ENCODE data around the gene ETNK1. TPM values are rescaled to one million over a fixed set of nuclear protein-coding genes. Genes with fewer than 3 reads are reported as not detected.
"Not testable (repeated sequence)": the region's sequence is repeated elsewhere in the genome, so short reads cannot be mapped to it uniquely, and the experiment has no call there.

The ETNK1 gene
- total and polyA plus RNA-seq, 7 donors: 18.6 to 49.5 (median 28.8) TPM

GRCh38 chr12:22598763-22599161 is 26.2 kb upstream of the ETNK1 start:
- 32 to 81% methylated on average over 4 of the region's 4 CpGs for WGBS, 2 donors
- Histone ChIP-seq H3K27me3 (no peaks in the 10 kb centered on the region), H3K9me3 (no peaks in the 10 kb centered on the region), H3K27ac (no peak overlapping the region), H3K4me1 (no peaks in the 10 kb centered on the region), H3K4me3 (no peak overlapping the region), H3K36me3 (no peaks in the 10 kb centered on the region)
- TF ChIP-seq POLR2A (IDR thresholded peaks at IDR 0.05) (no peak), CTCF (IDR thresholded peaks at IDR 0.05) (no peak), EP300 (IDR thresholded peaks at IDR 0.05) (no peak), POLR2AphosphoS5 (IDR thresholded peaks at IDR 0.05) (no peak)
- no peak for DNase-seq
- intact Hi-C loops (cut with DNase I): no loop called here

DNA sequence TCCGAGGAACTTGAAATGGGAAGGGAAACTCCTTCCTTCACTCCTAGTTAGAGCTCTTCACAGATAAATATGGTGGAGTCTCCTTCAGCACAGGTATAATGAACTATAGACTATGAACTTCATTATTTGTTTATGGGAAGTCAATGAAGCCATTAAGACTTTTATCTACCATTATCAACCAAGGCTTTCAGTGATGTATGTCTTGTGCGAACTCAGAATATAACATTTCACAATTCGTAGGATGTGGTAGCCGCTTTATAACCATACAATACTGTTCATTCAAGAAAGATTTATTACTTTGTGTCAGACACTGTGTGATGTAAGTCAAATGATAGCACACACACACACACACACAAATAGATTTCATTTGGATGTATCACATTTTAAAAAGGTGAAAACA is 24.8 kb upstream of the ETNK1 start:
- Histone ChIP-seq H3K36me3 (no peaks in the 10 kb centered on the region), H3K4me1 (no peaks in the 10 kb centered on the region), H3K27ac (no peak overlapping the region), H3K4me3 (no peak overlapping the region), H3K9me3 (no peaks in the 10 kb centered on the region), H3K27me3 (no peaks in the 10 kb centered on the region)
- no peak for DNase-seq
- intact Hi-C loops (cut with DNase I): no loop called here
- 62 to 84% methylated on average over 4 of the region's 4 CpGs for WGBS, 2 donors
- TF ChIP-seq POLR2AphosphoS5 (IDR thresholded peaks at IDR 0.05) (no peak), CTCF (IDR thresholded peaks at IDR 0.05) (no peak), POLR2A (IDR thresholded peaks at IDR 0.05) (no peak), EP300 (IDR thresholded peaks at IDR 0.05) (no peak)

DNA sequence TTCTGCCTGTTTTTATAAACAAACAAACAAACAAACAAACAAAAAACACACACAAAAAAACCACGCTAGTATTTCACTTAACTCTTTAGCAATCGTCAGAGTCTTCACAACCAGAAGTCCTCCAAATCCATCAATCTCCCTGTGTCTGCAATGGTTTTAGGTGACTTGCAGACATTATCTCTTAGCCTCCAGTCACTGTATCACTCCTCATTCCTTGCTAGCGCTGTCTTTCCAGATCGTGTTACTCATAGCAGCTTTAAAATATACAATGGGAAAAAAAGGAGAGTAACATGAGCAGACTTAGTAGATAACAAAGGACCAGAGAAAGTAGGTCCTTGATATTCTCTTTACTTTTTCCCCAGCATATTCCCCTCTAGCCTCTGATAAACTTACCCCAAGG is 15.5 kb upstream of the ETNK1 start:
- Histone ChIP-seq H3K4me3 (no peak overlapping the region), H3K27me3 (no peaks in the 10 kb centered on the region), H3K36me3 (no peaks in the 10 kb centered on the region), H3K4me1 (no peaks in the 10 kb centered on the region), H3K9me3 (peaks cover 0 to 6% (median 1%) of the 10 kb centered on the region in 4 donors), H3K27ac (no peak overlapping the region)
- TF ChIP-seq CTCF (IDR thresholded peaks at IDR 0.05) (no peak), POLR2A (IDR thresholded peaks at IDR 0.05) (no peak), EP300 (IDR thresholded peaks at IDR 0.05) (no peak), POLR2AphosphoS5 (IDR thresholded peaks at IDR 0.05) (no peak)
- WGBS, 2 donors: 80 to 82% methylated on average over 4 of the region's 4 CpGs
- intact Hi-C loops (cut with DNase I): no loop called here
- DNase-seq: no peak

DNA sequence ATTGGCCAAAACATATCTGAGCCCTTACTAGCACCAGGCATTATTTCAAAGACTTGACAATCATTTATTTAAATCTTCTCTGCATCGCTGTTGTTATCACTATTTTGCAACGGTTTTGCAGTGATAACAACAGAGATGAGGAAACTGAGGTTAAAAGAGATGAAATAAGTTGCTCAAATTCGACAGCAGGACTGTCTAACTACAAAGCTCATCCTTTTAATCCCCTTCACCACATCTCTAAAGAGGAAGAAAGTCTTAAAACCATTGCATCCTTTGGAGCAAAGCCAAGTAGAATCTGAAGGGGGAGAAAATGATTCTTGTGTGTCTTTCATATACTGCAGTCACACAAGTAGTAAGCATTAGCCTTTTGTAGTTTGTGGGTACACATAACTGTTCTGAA is 14.8 kb upstream of the ETNK1 start:
- 58 to 77% methylated on average over 3 of the region's 3 CpGs for WGBS, 2 donors
- Histone ChIP-seq H3K4me1 (no peaks in the 10 kb centered on the region), H3K4me3 (no peak overlapping the region), H3K27me3 (no peaks in the 10 kb centered on the region), H3K36me3 (no peaks in the 10 kb centered on the region), H3K9me3 (peaks cover 0 to 6% (median 1%) of the 10 kb centered on the region in 4 donors), H3K27ac (no peak overlapping the region)
- no peak for DNase-seq
- intact Hi-C loops (cut with DNase I): no loop called here
- TF ChIP-seq CTCF (IDR thresholded peaks at IDR 0.05): no peak
- no peak for TF ChIP-seq EP300 (IDR thresholded peaks at IDR 0.05)
- TF ChIP-seq POLR2A (IDR thresholded peaks at IDR 0.05): no peak
- TF ChIP-seq POLR2AphosphoS5 (IDR thresholded peaks at IDR 0.05): no peak

DNA sequence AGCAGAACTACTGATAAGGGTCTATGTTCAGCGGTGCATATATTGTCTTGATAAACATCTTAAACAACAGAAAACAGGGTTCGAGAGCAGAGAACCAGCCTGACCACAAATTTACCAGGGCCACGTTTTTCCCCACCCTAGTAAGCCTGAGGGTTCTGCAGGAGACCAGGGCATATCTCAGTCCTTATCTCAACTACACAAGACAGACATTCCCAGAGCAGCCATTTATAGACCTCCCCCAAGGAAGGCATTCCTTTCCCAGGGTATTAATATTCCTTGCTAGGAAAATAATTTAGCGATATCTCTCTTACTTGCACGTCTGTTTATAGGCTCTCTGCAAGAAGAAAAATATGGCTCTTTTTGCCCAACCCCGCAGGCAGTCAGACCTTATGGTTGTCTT is 12.1 kb upstream of the ETNK1 start:
- intact Hi-C loops (cut with DNase I); H3K9me3 ChIP-seq; H3K27ac ChIP-seq; H3K27me3 ChIP-seq; DNase-seq; H3K36me3 ChIP-seq; H3K4me3 ChIP-seq; H3K4me1 ChIP-seq: not testable (repeated sequence)
- 88 to 92% methylated on average over 6 of the region's 6 CpGs for WGBS, 2 donors

Data from sigmoid colon (tissue), 7 donors.